GM19240 (cell line): Measurements from ENCODE around the gene ATE1.
"Not testable (repeated sequence)": the region's sequence is repeated elsewhere in the genome, so short reads cannot be mapped to it uniquely, and the experiment has no call there.

Source experiments
- DNase-seq: peaks from one replicate; pipeline ENCODE4 v3.0.0; 2011; ENCODE audit warnings: low spot score; ENCODE audit not compliant: insufficient read length

ATE1 gene

GRCh38 chr10:121833387-121833786 lies 94.4 kb downstream of the ATE1 start:
- no peak for DNase-seq

- no peak for DNase-seq
Measured at GRCh38 chr10:121832647-121833046, 95.2 kb downstream of the ATE1 start.

GRCh38 chr10:121831777-121832176 lies 96.1 kb downstream of the ATE1 start:
- no peak for DNase-seq

GRCh38 chr10:121831237-121831636 lies 96.6 kb downstream of the ATE1 start:
- no peak for DNase-seq

- DNase-seq = no peak
Measured at GRCh38 chr10:121830101-121830500, 97.7 kb downstream of the ATE1 start.

- no peak for DNase-seq
Measured at GRCh38 chr10:121828045-121828444, 99.8 kb downstream of the ATE1 start.

- not testable (repeated sequence) for DNase-seq
Measured at GRCh38 chr10:121826773-121827172, 101.1 kb downstream of the ATE1 start.

GRCh38 chr10:121823993-121824463 lies 103.8 kb downstream of the ATE1 start:
- peak; percentile 22 for DNase-seq

GRCh38 chr10:121822724-121823123 lies 105.1 kb downstream of the ATE1 start:
- DNase-seq = no peak

GRCh38 chr10:121822180-121822579 lies 105.7 kb downstream of the ATE1 start:
- DNase-seq = no peak

GRCh38 chr10:121819049-121819448 lies 108.8 kb downstream of the ATE1 start:
- no peak for DNase-seq

- DNase-seq = no peak
Measured at GRCh38 chr10:121818599-121818998, 109.2 kb downstream of the ATE1 start.

GRCh38 chr10:121816197-121816596 lies 111.6 kb downstream of the ATE1 start:
- no peak for DNase-seq

- DNase-seq = no peak
Measured at GRCh38 chr10:121813857-121814256, 114.0 kb downstream of the ATE1 start.

GRCh38 chr10:121813211-121813815 lies 114.5 kb downstream of the ATE1 start:
- DNase-seq = no peak

- no peak for DNase-seq
Measured at GRCh38 chr10:121812031-121812430, 115.8 kb downstream of the ATE1 start.

GRCh38 chr10:121811386-121811785 lies 116.4 kb downstream of the ATE1 start:
- DNase-seq = no peak

- no peak for DNase-seq
Measured at GRCh38 chr10:121808835-121809234, 119.0 kb downstream of the ATE1 start.

GRCh38 chr10:121804460-121804859 lies 123.4 kb downstream of the ATE1 start:
- DNase-seq = no peak

GRCh38 chr10:121803611-121804010 lies 124.2 kb downstream of the ATE1 start:
- DNase-seq = no peak

- DNase-seq = no peak
Measured at GRCh38 chr10:121800831-121801230, 127.0 kb downstream of the ATE1 start.

- no peak for DNase-seq
Measured at GRCh38 chr10:121800146-121800545, 127.7 kb downstream of the ATE1 start.

GRCh38 chr10:121797490-121797889 lies 130.3 kb downstream of the ATE1 start:
- no peak for DNase-seq

GRCh38 chr10:121796342-121796741 lies 131.5 kb downstream of the ATE1 start:
- no peak for DNase-seq
